ENCODE results near the gene PCAT7. TPM values are rescaled to one million over a fixed set of nuclear protein-coding genes. Genes with fewer than 3 reads are reported as not detected.
A peak's percentile ranks its signal among the peaks of the same experiment; 100 is the strongest.

PCAT7 gene
- total RNA-seq, 1 experiment from 2014 or later = 11.6 TPM

DNA sequence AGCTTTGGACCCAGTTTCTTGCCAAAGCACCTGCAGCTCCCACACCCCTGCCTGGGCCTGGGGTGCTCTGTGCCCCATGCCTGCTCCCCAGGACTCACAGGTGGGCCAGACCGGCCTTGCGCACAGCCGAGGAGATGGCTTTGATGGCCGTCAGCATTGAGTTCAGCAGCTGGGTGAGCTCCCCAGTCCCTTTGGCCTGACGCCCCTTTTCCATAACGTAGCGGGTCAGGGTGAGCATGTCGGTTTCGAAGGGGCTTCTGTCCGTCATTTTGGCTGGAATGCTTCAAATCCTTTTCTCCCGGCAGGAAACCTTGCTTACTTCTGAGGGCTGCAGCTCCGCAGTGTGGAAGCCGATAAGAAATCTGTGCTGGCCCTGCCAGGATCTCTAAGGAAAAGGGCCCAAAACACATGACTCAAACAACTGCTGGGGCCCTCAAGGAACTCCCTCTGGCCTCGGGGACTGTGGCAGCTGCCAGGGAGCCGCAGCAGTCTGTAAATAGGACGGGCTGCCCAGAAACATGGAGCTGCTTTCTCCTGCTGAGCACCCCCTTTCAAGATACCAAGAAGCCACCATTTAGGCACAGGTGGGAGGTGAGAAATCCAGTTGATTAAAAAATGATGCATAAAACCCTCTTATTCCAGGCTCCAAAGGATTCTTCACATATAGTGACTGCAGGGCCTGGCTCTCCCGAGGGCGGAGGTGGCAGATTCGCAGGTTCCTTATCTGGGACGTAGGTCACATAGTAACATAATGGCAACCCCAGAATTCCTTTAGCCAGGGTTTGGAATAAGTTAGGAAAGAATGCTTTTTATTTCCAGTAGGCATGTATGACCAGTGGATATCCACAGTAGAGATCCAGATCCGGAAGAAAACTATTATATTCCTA, 38.8 kb downstream of the PCAT7 start, which contains the start of gene FBP2:
Gene FBP2 (minus strand): TSS at position 366 of the 887 bp plus-strand sequence. CDS start 98 bp downstream, at position 268.
- in situ Hi-C loops (cut with HindIII; ENCODE audit: low sequenced_read_pairs) = no loop called here
- DNase-seq (ENCODE audit: low spot score) = no peak

DNA sequence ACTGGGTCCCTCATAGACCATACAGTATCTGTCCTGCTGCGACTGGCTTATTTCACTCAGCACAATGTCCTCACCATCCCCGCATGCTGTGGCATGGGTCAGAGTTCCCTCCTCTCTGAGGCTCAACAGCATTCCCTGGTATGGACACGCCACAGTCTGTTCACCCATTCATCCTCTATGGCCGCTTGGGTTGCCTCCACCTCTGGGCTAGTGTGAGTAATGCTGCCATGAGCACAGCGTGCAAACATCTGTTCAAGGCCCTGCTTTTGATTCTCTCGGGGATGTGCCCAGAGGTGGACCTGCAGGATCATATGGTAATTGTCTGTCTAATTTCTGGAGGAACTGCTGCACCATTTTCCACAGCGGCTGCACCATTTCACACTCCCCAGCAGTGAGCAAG, 44.2 kb downstream of the PCAT7 start:
- in situ Hi-C loops (cut with HindIII; ENCODE audit: low sequenced_read_pairs) = no loop called here

DNA sequence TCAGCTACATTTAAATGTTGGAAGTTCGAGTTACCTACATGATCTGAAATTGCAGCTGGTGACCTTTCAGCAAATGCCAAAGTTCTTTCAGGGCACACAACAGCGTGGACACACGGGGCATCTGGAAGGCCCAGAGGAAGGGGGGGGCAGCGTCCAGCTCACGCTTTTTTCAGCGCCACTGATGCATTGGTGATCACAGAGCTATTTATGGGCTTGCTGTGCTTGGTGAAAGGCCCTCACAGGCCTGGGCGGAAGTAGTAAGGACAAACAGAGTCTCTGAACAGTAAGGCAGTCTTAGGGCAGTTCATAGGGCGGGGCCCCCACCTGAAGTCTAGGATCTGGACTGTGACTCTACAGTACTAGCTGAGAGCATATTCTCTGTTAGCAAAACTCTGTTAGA, 45.4 kb downstream of the PCAT7 start:
- in situ Hi-C loops (cut with HindIII; ENCODE audit: low sequenced_read_pairs) = no loop called here
- no peak for DNase-seq (ENCODE audit: low spot score)

More for the DNA sequence above, 44.2 kb downstream of the PCAT7 start:
- no peak for DNase-seq (ENCODE audit: low spot score)

DNA sequence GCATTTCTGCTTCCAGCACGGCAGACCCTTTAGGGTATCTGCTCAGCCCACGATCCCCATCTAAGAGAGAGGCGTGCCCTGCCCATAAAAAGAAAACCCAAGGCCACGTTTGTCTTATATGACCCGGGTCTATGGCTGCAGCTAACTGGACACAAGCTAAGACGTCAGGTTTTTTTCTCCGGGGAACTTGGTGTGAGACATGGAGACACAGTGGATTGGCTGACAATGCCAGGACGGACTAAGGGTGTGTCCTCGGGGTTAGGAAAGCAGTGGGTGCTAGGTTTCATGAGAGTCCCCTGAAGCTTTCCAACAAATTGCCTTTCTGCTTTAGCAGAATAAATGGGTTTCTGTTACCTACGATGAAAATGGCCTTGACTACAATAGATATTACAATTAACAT, 45.8 kb downstream of the PCAT7 start:
- in situ Hi-C loops (cut with HindIII; ENCODE audit: low sequenced_read_pairs) = no loop called here
- DNase-seq (ENCODE audit: low spot score) = no peak

DNA sequence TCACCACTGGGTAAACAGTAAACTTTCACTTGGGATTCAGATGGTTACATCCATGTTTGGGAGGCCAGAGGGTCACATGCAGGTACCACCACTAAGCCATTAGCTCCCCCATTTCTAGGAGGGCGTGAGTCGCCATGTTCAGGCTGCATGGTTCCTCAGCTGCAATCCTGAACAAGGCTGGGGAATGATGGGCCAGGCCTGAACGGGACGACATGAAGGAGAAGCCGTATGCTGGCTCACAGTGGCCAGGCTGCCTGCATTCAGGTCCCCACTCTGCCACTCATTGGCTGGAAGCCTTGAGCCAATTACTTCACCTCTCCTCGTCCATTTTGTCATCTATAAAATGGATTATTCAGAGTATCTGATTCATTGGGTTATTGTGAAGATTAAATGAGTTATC, 47.8 kb downstream of the PCAT7 start:
- in situ Hi-C loops (cut with HindIII; ENCODE audit: low sequenced_read_pairs) = no loop called here
- no peak for DNase-seq (ENCODE audit: low spot score)

DNA sequence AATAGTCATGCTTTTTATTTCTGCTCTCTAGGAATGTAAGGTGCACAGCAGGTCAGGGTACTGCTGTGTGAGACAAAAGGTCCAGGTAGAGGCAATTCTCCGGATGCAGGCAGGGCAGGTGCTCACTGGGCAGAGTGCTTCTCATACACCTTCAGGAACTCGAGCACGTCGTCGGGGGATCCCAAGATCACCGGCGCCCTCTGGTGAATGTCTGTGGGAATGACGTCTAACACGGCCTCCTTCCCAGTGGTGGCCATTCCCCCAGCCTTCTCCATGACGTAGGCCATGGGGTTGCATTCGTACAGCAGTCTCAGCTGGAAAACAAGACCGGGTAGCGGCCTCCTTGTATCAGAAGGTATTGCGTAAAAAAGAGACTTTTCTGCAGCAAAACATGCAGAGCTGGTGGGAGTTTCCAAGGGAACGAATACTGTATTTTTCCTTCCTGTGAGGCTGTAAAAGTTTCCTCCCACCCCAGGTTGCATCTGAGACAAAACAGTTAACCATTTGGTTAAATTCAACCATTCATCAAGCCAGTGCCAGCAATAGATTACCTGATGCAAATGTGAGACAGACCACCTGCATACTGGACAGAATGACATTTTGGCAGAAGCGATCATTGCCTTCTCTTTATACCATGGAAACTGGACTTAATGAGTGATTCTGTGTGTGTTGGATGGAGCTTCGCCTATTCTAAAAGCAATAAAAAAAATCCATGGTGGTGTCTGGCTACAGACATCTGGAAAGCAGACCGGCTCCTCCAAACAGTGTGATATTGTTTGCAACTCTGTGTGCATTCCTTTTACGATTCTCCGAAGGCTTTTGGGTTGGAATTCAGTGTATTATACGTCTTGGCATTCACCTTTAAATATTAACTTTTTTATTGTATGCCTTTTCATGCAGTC, 48.6 kb downstream of the PCAT7 start:
- peak; percentile 42 for DNase-seq (ENCODE audit: low spot score)
- in situ Hi-C loops (cut with HindIII; ENCODE audit: low sequenced_read_pairs) = no loop called here

DNA sequence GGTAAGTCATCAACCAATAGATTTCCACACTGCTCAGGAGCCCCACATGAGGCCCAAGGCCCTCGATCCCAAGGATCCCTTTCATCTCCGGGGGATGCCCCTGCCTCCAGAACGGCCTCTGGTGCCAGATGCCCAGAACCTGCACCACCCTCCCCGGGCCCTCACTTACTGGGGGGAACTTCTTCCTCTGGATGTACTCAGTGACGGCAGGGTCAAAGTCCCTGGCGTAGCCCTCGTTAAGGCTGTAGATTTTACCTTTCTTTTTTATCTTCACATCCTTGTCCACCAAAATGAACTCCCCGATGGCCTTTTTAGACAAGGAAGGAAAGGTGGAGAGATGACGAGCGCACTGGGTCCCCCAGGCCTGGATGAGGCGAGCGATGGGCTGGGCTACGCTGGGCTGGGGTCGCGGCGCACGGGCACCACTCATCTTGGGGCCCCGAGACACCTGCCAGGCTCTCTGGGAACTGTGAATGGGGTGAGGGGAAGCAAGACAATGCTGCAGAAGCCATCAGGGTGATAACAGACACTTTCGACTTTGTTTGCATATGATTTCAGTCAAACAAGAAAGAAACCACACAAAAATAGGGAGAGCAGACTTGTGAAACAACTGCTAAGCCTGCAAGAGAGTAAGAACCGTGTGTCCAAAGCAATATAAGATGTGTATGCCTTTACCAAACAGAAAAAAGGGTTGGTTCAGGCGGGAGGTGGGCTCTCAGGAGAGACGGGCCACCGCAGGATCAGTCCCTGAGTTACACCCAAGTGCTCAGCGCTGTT, 52.0 kb downstream of the PCAT7 start:
- DNase-seq (ENCODE audit: low spot score) = no peak
- in situ Hi-C loops (cut with HindIII; ENCODE audit: low sequenced_read_pairs) = no loop called here

DNA sequence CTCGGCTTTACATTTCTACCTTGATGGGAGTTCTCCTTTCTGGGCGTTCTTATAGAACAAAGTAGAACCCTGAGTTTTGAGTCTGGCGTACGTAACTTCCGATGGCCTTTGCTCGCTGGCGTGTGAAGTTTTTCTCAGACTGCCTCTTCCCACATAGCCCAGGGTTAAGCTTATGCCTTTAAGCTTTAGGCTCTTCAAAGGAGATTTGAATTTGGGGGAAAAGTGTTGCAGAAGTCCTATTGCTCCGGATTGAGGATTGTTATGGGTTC, 52.5 kb downstream of the PCAT7 start:
- in situ Hi-C loops (cut with HindIII; ENCODE audit: low sequenced_read_pairs) = no loop called here
- no peak for DNase-seq (ENCODE audit: low spot score)

DNA sequence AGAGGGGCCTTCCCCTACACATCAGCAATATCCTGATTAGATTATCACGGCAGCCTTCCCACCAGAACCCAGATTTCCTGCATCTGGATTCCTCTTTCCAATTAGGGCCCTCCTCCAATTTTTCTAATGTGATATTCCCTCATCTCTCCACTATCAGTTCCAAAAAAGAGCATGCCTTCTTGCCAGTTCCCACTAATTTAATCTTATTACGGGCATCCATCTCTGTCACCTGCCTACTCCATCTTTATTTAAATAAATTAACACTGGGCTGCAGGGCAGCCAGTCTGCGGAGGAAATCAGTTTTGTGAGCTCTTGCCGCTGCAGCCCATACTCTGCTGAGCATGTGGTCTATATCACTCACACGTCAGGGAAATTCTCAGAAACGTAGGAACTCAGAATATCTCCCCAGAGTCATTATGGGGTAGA, 55.3 kb downstream of the PCAT7 start:
- in situ Hi-C loops (cut with HindIII; ENCODE audit: low sequenced_read_pairs) = no loop called here
- no peak for DNase-seq (ENCODE audit: low spot score)

DNA sequence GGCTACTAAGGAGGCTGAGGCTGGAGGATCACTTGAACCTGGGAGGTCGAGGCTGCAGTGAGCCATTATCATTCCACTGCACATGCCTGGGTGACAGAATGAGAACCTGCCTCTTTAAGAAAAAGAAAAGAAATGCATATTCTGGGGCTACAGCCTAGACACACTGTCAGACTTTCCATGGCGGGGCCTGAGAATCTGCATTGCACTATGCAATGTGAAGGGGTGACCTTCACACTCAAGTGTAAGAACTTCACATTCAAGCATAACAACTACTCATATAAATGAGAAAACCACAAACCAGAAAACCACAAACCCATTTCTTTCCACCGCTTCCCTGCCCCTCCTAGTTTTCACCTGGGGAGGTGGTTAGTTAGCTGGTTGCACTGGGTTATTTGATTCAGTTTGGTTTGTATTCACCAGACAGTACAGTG, 56.8 kb downstream of the PCAT7 start:
- in situ Hi-C loops (cut with HindIII; ENCODE audit: low sequenced_read_pairs) = no loop called here
- no peak for DNase-seq (ENCODE audit: low spot score)

DNA sequence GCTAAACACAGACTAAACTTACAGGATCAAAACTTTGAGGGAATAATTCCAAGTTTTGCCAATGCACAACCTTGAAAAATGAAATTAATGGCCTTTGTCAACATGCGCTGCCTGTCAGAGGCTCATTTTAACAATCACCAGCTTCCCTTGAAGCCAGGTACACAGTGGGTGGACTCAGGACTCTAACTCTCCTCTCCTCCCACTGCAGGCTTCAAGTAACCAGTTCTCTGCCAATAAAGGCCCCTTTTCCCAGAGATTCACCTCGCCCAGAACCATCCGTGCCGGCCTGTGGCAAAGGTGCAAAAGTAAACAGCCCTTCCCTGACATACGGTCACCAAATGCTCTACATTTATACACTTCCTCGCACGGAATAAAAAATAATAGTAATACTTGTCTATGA, 57.2 kb downstream of the PCAT7 start:
- in situ Hi-C loops (cut with HindIII; ENCODE audit: low sequenced_read_pairs) = no loop called here
- no peak for DNase-seq (ENCODE audit: low spot score)

DNA sequence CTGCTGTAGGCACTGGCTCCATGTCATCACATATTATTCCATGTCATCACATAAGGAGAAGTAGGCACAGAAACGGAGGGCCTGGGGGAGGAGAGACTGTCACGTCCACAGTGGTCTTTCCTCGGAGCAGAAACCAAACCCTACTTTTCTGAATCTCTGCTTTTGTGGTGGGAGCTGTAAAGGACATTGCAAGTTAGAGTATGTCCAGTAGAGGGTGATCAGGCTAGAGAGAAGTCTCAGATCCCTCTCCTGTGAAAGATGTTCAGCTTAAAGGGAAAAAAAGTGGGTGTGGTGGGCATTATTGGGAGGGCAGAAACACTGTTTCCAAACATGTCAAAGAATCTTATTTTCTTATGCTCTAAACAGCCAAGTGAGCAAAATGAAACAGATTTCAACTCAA, 58.1 kb downstream of the PCAT7 start:
- in situ Hi-C loops (cut with HindIII; ENCODE audit: low sequenced_read_pairs) = no loop called here
- DNase-seq (ENCODE audit: low spot score) = no peak

DNA sequence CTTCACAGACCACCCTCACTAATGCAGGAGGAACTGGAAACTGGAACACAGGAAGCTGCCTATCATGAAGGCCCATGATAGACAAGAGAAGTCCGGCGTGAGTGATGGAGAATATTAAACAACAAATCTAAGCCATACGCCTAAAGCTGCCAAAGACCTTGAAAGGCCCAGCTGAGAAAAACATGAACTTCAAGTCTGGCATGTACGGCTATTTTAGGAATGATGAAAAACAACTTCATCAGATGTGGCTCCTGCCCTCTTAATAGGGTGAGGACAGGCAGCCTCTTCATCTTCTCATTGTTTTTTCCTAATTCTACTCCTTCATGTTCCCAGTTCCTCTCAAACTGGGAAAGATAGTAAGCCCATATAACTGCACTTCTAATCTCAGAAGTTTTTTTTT, 64.1 kb downstream of the PCAT7 start:
- DNase-seq (ENCODE audit: low spot score) = no peak
- in situ Hi-C loops (cut with HindIII; ENCODE audit: low sequenced_read_pairs) = no loop called here

Other genes starting within 250 kb of the PCAT7 start
- gene NUTM2F, start 226.4 kb upstream of the PCAT7 start, total RNA-seq (2014; rRNA removed; shearing (Covaris generic)) = not detected in 2 replicates
- gene FBP2, start 38.7 kb downstream of the PCAT7 start, total RNA-seq (2014; rRNA removed; shearing (Covaris generic)) = 0.14 TPM in 1 of 2 replicates, not detected in the other
- 0.49 and 1.3 TPM in 2 replicates for gene FBP1, start 84.4 kb downstream of the PCAT7 start, total RNA-seq (2014; rRNA removed; shearing (Covaris generic))
- gene AOPEP, start 171.6 kb downstream of the PCAT7 start, total RNA-seq (2014; rRNA removed; shearing (Covaris generic)) = 23.8 and 58.1 TPM in 2 replicates